ENCODE data around the gene ASIC5. TPM values are rescaled to one million over a fixed set of nuclear protein-coding genes. Genes with fewer than 3 reads are reported as not detected.

ASIC5 gene
- total RNA-seq, 1 experiment from 2014 or later = not detected

- DNase-seq (ENCODE audit: low spot score) = no peak
Measured at GRCh38 chr4:155881555-155881954, 15.5 kb upstream of the ASIC5 start.

- DNase-seq (ENCODE audit: low spot score) = no peak
Measured at GRCh38 chr4:155879767-155880166, 13.7 kb upstream of the ASIC5 start.

GRCh38 chr4:155878611-155879010, 12.5 kb upstream of the ASIC5 start:
- DNase-seq (ENCODE audit: low spot score) = no peak

- DNase-seq (ENCODE audit: low spot score) = peak; percentile 45
Measured at GRCh38 chr4:155877971-155878370, 11.9 kb upstream of the ASIC5 start.

- no peak for DNase-seq (ENCODE audit: low spot score)
Measured at GRCh38 chr4:155875878-155876277, 9.8 kb upstream of the ASIC5 start.

- peak; percentile 30 for DNase-seq (ENCODE audit: low spot score)
Measured at GRCh38 chr4:155855897-155856296, 10.2 kb downstream of the ASIC5 start.

- no peak for DNase-seq (ENCODE audit: low spot score)
Measured at GRCh38 chr4:155854582-155855226, 11.4 kb downstream of the ASIC5 start.

- DNase-seq (ENCODE audit: low spot score) = no peak
Measured at GRCh38 chr4:155853189-155853588, 12.9 kb downstream of the ASIC5 start.

GRCh38 chr4:155849042-155849441, 17.0 kb downstream of the ASIC5 start:
- DNase-seq (ENCODE audit: low spot score) = no peak

- no peak for DNase-seq (ENCODE audit: low spot score)
Measured at GRCh38 chr4:155846929-155847328, 19.1 kb downstream of the ASIC5 start.

GRCh38 chr4:155842080-155842479, 24.0 kb downstream of the ASIC5 start:
- DNase-seq (ENCODE audit: low spot score) = no peak

GRCh38 chr4:155837203-155837796, 28.8 kb downstream of the ASIC5 start:
- no peak for DNase-seq (ENCODE audit: low spot score)

GRCh38 chr4:155832664-155833063, 33.4 kb downstream of the ASIC5 start:
- no peak for DNase-seq (ENCODE audit: low spot score)

GRCh38 chr4:155828628-155829027, 37.4 kb downstream of the ASIC5 start:
- no peak for DNase-seq (ENCODE audit: low spot score)

- peak; percentile 66 for DNase-seq (ENCODE audit: low spot score)
Measured at GRCh38 chr4:155822572-155822971, 43.5 kb downstream of the ASIC5 start.

GRCh38 chr4:155820887-155821518, 45.1 kb downstream of the ASIC5 start:
- DNase-seq (ENCODE audit: low spot score) = no peak

- no peak for DNase-seq (ENCODE audit: low spot score)
Measured at GRCh38 chr4:155819066-155819465, 47.0 kb downstream of the ASIC5 start.

GRCh38 chr4:155818639-155819038, 47.4 kb downstream of the ASIC5 start:
- no peak for DNase-seq (ENCODE audit: low spot score)

GRCh38 chr4:155811083-155811482, 55.0 kb downstream of the ASIC5 start:
- no peak for DNase-seq (ENCODE audit: low spot score)

GRCh38 chr4:155809835-155810234, 56.2 kb downstream of the ASIC5 start:
- peak; percentile 88 for DNase-seq (ENCODE audit: low spot score)

GRCh38 chr4:155807021-155807420, 59.1 kb downstream of the ASIC5 start:
- DNase-seq (ENCODE audit: low spot score) = no peak

- DNase-seq (ENCODE audit: low spot score) = no peak
Measured at GRCh38 chr4:155805016-155805415, 61.1 kb downstream of the ASIC5 start.
